Measurements from ENCODE around the gene FPR2.
"Not testable (repeated sequence)": the region's sequence is repeated elsewhere in the genome, so short reads cannot be mapped to it uniquely, and the experiment has no call there.

Gene FPR2

GRCh38 chr19:51802775-51803174 lies 41.8 kb downstream of the FPR2 start:
- DNase-seq (ENCODE audit: low read depth in 1 of 2, low spot score in 1 of 2): no peak
- Histone ChIP-seq H3K27ac (replicated peaks) (no peak overlapping the region), H3K27me3 (ENCODE audit: insufficient read depth, poor library complexity, severe bottlenecking) (no peaks in the 10 kb centered on the region), H3K4me3 (replicated peaks; ENCODE audit: insufficient read depth, low read length) (no peak overlapping the region)
- no peak for TF ChIP-seq SPI1 (IDR thresholded peaks at IDR 0.05; ENCODE audit: borderline replicate concordance, low read depth)
- no peak for TF ChIP-seq REST (IDR thresholded peaks at IDR 0.05; ENCODE audit: insufficient replicate concordance, low read depth)
- no peak for TF ChIP-seq POLR2AphosphoS5 (IDR thresholded peaks at IDR 0.05; ENCODE audit: low read depth)
- TF ChIP-seq GABPA (IDR thresholded peaks at IDR 0.05; ENCODE audit: low read depth): no peak

GRCh38 chr19:51803519-51803918 lies 42.5 kb downstream of the FPR2 start:
- DNase-seq (ENCODE audit: low read depth in 1 of 2, low spot score in 1 of 2): no peak
- peak overlapping the region; percentile 57 for H3K27ac ChIP-seq (replicated peaks)
- no peaks in the 10 kb centered on the region for H3K27me3 ChIP-seq (ENCODE audit: insufficient read depth, poor library complexity, severe bottlenecking)
- no peak for TF ChIP-seq CTCF (IDR thresholded peaks at IDR 0.05; ENCODE audit: insufficient read depth, low read length)
- TF ChIP-seq REST (IDR thresholded peaks at IDR 0.05; ENCODE audit: insufficient replicate concordance, low read depth): no peak
- TF ChIP-seq POLR2AphosphoS5 (IDR thresholded peaks at IDR 0.05; ENCODE audit: low read depth): no peak
- no peak for TF ChIP-seq GABPA (IDR thresholded peaks at IDR 0.05; ENCODE audit: low read depth)
- TF ChIP-seq SPI1 (IDR thresholded peaks at IDR 0.05; ENCODE audit: borderline replicate concordance, low read depth): no peak
- H3K4me3 ChIP-seq (replicated peaks; ENCODE audit: insufficient read depth, low read length): no peak overlapping the region

- Histone ChIP-seq H3K27ac (replicated peaks) (peak overlapping the region; percentile 57), H3K27me3 (ENCODE audit: insufficient read depth, poor library complexity, severe bottlenecking) (no peaks in the 10 kb centered on the region), H3K4me3 (replicated peaks; ENCODE audit: insufficient read depth, low read length) (no peak overlapping the region)
- peak in 1 of 2 experiments; percentile 19 for DNase-seq (ENCODE audit: low read depth in 1 of 2, low spot score in 1 of 2)
- TF ChIP-seq GABPA (IDR thresholded peaks at IDR 0.05; ENCODE audit: low read depth) (no peak), CTCF (IDR thresholded peaks at IDR 0.05; ENCODE audit: insufficient read depth, low read length) (no peak), POLR2AphosphoS5 (IDR thresholded peaks at IDR 0.05; ENCODE audit: low read depth) (no peak), REST (IDR thresholded peaks at IDR 0.05; ENCODE audit: insufficient replicate concordance, low read depth) (no peak), SPI1 (IDR thresholded peaks at IDR 0.05; ENCODE audit: borderline replicate concordance, low read depth) (no peak)
These were observed 43.0 kb downstream of the FPR2 start for GRCh38 chr19:51803967-51804366.

GRCh38 chr19:51804789-51805188 lies 43.8 kb downstream of the FPR2 start:
- H3K27ac ChIP-seq (replicated peaks): peak overlapping the region; percentile 7; the same call in 1 of the 2 replicates
- not testable (repeated sequence) for H3K27me3 ChIP-seq (ENCODE audit: insufficient read depth, poor library complexity, severe bottlenecking); H3K4me3 ChIP-seq (replicated peaks; ENCODE audit: insufficient read depth, low read length); DNase-seq (ENCODE audit: low read depth in 1 of 2, low spot score in 1 of 2)

GRCh38 chr19:51805396-51805795 lies 44.4 kb downstream of the FPR2 start:
- not testable (repeated sequence) for H3K27me3 ChIP-seq (ENCODE audit: insufficient read depth, poor library complexity, severe bottlenecking); H3K4me3 ChIP-seq (replicated peaks; ENCODE audit: insufficient read depth, low read length)
- peak in 1 of 2 experiments; percentile 36 for DNase-seq (ENCODE audit: low read depth in 1 of 2, low spot score in 1 of 2)
- 0 out of 2 replicates have a peak overlapping the region, but pooled peaks have one; percentile 7 for H3K27ac ChIP-seq (replicated peaks)

- DNase-seq (ENCODE audit: low read depth in 1 of 2, low spot score in 1 of 2); H3K27me3 ChIP-seq (ENCODE audit: insufficient read depth, poor library complexity, severe bottlenecking); H3K27ac ChIP-seq (replicated peaks); H3K4me3 ChIP-seq (replicated peaks; ENCODE audit: insufficient read depth, low read length): not testable (repeated sequence)
These were observed 45.6 kb downstream of the FPR2 start for GRCh38 chr19:51806571-51806970.

Data from HL-60 (cell line).